ENCODE data around the gene PLCB1.
"Not testable (repeated sequence)": the region's sequence is repeated elsewhere in the genome, so short reads cannot be mapped to it uniquely, and the experiment has no call there.

The PLCB1 gene

GRCh38 chr20:8408587-8409307, 276.7 kb downstream of the PLCB1 start:
- no peak for DNase-seq

DNA sequence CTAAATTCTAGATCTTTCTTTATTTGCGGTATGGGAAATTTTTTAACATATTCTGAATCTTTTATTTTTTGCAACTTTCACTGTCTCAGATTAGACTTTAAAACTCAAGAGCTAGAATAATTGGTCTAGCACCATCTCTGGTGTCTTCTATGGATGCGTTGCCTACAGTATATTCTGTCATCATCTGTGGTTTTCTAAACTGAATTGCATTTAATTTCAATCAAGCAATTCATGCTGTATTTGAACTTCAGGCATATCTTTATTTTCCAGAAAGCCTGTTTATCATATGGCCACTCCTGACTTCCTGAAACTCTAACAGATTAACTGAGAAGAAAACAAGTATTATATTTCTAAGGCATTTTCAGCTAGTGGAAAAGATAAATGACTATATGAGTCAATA, 281.6 kb downstream of the PLCB1 start:
- DNase-seq, result no peak

DNA sequence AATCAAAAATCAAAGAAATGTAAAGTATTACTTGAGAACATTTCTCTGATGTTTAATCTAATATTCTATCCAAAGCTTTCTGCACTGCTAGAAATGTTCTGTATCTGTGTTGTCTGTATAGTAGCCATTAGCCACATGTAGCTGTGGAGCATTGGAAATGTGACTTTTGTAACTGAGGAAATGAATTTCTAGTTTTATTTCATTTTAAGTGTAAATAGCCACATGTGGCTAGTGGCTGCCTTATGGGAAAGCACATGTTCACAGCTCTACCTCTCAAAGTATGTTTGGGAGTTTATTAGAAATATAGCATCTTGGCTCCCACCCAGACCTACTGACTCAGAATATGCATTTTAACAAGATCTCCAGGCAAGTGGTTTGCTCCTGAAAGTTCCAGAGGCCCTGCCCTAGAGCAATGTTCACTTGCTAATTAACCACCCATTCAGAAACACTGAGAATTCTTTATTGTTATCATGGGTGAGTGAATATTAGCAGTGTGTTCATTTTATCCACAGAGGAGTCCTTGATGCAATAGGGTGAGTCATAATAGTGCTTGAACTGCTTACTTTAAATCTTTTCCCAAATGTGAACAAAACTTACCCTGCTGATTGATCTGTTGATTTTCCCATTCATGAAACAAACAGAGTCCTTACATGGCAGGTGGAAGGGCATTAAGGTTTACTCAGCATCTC, 282.7 kb downstream of the PLCB1 start:
- no peak for DNase-seq

GRCh38 chr20:8421981-8422380, 289.9 kb downstream of the PLCB1 start:
- no peak for DNase-seq

DNA sequence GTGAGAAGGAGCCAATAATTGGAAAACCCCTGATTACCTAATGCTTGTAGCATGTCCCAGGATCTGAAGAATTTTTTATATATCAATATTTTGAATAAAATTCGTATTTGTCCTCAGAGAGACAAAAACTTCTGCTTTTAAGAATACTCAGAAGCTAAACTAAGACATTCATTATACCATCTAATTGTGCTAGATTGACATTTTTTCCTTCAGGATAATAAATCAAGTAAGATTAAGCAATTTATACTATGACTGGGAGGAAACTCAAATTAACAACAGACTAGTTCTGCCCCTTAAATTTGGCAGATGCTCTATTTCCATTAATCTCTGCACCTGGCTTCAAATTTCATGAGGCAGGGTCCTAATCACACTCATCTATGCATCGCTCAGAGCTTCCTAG, 291.4 kb downstream of the PLCB1 start:
- no peak for DNase-seq

DNA sequence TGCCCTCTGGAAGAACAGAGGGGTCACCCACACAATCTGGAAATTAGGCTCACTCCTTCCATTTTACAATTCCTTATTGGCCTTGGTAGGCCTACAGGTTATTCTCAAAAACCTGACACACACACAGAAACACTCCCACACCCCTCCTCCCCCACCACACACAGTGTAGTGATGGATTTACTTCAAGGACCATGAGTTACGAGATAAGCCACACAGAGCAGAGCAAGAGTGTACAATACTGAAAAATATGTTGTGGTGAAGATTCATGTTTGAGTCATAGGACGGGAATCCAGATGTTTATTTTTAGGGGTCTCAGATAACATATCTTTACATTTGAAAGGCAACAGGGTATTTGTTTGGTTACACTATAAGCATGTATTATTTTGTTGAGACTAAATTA, 291.9 kb downstream of the PLCB1 start:
- no peak for DNase-seq

DNA sequence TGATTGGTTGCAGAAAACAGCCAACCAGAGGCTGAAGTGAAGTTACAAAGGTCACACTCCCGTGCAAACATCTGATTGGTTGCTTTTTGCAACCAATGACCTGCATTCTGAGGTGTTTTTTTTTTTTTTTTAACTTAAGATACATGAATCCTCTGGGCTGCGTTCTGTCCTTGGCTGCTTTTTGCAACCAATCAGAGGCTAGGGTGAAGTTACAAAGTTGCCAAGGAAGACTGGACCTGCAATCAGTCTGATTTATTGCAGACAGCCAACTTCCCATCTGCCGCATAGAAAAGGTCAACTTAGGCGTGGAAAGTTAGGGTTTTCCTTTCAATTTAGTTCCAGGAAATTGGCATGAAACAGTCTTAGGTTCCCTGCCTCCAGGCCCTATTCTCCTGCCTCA, 292.9 kb downstream of the PLCB1 start:
- DNase-seq, result no peak

- no peak for DNase-seq
Measured at GRCh38 chr20:8425802-8426201, 293.7 kb downstream of the PLCB1 start.

DNA sequence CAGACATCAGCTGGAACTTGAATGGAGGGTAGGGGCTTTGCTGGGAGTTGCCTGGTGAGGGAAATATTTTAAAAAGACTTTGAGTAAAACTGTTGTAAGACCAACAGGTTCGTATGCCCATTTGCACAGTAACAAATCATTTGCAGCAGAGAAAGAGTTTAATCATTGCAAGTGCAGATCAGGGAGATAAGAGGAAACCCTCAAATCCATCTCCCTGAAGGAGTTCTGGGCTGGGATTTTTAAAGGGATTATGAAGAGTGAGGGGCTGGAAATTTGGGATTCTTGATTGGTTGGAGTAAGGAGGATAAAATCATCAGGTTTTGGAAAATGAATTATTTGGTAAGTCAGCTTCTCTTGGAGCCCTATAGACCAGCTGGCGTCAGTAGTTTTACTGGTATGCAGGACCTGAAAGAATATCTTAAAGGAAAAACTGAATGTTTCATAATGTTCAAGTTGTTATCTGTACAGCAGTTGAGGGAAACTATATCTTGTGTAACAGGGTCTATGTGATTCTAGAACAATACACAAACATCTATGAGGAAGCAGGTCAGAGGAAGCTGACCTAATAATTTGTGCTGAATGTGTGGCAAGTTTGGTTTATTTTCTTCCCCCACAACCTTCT, 295.5 kb downstream of the PLCB1 start:
- no peak for DNase-seq

DNA sequence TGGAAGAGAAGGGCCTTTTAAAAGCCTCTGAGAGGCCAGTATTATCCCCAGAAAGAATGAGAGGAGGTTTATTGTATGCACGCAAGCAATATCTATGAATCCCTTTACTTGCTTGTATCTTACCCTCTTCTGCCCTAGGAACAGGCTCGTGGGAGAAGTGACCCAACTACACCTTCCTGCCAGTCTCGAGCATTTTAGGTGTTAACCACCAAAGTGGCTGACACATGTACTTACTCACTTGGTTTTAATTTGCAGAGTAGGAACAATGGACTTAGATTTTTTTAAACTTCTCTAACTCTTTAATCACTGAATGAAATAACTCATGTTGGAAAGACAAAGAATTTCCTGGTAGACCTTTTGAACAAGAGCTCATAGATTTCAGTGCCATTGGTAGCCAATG, 296.9 kb downstream of the PLCB1 start:
- DNase-seq, result no peak

- no peak for DNase-seq
Measured at GRCh38 chr20:8431538-8432434, 299.7 kb downstream of the PLCB1 start.

DNA sequence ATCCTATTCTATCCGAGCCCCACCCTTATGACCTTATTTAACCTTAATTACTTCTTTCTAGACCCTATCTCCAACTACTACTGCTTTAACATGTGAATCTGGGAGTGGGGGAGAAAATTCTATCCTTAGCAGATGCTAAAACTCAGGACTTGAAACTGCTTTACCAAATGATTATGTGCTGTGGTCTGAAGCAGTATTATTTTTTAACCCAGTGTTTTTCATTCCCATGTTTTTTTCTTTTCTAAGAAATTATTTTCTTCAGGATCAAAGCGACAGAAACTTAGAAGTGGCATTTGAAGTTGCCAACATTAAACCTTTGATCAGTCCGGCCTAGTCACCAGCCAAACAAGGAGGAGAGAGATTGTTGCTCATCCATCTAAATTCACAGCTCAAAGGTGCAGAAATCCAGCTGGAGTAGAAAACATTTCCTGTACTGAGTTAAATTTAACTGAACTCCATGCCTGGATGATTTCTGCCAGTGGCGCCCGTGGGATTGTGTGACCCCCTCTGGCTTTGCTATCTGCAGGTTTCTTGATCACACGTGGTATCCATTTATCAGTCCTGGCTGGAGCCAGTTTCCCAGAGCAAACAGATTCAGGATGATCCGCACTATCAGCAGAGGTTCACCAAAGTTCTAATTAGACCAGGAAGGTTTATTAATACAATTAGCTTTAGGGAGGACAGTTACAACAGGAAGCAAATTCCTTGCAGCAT, 300.5 kb downstream of the PLCB1 start:
- DNase-seq, result no peak

GRCh38 chr20:8433291-8433690, 301.2 kb downstream of the PLCB1 start:
- no peak for DNase-seq

DNA sequence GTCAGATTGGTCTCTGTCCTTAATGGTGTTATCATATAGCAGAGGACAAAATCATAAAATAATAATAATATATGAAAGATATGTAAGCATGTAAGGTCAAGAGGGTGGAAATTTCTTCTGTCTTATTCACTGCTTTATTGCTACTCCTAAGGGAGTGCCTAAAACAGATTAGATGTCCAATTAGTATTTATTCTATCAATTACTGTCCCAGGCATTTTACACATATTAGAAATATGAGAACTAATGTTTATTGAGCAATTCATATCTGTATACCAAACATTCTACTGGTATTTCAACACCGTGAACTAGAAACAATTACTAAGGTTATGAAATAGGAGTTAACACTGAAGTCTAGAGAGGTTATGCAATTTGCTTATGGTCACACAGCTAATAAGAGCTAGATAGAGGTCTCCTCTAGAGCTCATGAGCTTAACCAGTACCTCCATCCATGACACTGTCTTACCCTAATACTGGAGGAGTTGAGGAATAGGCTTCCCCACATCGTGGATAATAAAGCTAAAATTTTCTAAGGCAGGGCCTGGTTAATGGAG, 302.3 kb downstream of the PLCB1 start:
- DNase-seq, result no peak

DNA sequence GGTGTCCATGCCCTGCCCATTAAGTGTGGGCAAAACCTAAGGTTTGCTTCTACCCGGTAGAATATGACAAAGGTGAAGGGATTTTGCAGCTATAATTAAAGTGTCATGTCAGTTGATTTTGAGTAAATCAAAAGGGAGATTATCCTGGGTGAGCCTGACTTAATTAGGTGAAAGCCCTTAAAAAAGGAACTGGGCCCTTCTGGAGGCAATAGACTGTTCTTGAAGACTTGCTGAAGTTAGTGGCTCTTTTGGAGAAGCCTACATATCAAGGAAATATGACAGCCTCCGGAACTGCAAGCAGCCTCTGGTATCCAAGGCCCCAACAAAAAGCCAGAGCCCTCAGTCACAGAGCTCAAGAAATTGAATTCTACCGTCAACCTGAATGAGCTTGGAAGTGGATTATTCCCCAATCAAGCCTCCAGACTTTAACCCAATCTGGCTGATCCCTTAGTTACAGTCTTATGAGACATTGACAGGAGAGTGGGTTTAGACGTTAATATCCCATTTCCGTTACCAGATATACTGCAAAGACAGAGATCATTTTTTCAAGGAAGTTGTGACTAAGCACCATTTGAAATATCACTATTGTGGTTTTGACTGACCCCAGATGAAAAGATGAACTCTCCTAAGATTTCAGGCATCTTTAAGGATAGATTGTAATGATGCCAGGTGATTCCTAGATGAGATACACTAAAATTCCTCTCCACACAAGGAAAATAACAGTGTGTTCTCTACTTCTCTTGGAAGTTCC, 303.4 kb downstream of the PLCB1 start:
- DNase-seq, result no peak

DNA sequence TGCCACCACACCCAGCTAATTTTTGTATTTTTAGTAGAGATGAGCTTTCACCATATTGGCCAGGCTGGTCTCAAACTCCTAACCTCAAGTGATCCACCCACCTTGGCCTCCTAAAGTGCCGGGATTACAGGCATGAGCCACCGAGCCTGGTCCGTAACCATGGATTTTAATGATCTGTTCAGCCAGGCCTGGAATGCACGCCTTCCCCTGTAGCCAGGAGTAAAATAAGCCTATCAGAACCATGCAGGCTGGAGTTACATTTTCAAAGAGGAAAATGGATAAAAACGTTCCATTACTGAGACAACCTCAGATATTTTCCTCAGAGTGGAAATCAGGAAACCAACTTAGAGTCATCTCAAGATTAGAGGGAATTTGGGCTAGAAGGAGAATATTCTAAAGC, 304.9 kb downstream of the PLCB1 start:
- not testable (repeated sequence) for DNase-seq

- no peak for DNase-seq
Measured at GRCh38 chr20:8438748-8439147, 306.7 kb downstream of the PLCB1 start.

DNA sequence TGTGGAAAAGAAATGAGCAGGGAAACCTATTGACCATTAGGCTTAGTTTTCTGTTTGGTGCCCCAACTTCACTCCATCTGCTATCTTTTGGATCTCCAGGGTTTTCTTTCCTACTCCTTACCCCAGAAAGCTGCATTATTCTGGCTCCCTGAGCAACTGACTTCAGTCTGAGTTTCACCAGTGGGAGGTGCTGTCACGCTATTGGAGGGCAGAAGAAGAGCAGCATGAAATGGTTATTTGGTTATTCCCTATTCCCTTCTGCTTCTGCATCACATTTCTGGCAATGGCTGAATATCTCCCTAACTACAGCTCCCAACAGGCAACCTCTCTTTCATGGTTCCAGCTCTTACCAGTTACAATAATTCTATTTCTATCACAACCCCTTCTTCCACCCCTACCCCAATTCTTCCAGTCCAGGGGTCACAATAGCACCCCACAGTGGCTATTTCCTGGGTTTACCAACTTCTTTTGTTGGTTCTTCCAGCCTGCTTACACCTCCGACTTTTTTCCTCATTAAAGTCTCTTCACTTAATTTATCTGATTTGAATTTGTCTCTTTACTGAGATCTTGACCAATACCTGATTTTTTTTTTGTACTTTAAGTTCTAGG, 311.5 kb downstream of the PLCB1 start:
- DNase-seq, result no peak

DNA sequence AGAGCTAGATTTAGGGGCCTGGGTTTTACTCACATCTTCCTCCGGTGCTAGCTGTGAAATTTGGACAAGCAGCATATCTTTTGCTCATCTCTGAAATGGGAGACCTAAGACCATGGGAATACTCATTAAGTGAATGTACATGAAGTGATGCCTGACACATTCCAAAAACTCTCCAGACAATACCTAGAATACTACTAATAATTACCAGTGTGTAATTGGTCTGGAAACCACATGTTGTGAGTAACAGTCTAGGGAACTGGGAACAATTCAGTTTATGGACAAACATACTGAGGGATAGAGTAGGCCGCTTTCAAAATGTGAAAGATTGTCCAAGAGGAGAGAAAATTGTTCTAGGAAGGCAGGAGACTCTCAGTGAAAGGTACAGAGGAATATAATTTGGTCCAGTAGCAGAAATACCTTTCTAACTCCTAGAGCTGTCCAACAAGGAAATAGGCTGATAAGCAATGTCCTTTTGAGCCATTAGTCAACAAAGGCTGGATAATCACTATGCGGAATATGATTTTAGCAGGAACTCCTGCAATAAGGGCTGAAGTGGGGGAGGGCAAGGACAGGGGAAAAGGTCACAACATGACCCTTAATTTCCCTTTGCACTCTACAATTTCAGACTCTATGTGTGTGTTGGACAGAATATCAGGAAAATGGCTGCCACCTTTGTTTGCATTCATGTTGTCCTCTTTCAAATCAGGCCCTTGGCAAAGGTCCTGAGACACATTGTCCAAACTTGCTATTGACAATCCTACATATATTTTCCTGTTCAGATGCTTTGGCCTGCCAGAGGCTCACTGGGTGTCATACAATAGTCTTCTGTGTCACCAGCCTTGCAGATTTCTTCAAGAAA, 315.4 kb downstream of the PLCB1 start:
- DNase-seq, result no peak

DNA sequence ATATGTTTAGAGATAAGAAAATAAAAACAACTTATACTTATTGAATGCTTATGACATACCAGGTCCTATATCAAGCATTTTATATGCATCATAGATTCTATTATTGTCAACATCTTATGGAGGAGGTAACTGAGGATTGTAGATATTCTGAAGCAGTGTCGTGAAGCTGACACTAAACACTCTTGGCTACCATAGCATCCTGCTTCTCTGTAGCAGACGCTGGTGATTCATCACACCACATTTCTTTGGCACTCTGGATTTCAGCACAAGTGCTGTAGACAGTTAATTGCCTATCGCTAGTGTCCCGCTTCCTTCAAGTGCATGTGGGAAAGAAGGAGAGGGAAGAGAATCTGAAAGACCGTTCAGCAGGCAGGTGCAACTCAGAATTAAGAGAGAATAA, 317.1 kb downstream of the PLCB1 start:
- no peak for DNase-seq

Data from activated gamma-delta T cell (primary cell).